Testis (tissue), 2 donors: ENCODE results near the gene IGHMBP2.

Source experiments
- CTCF ChIP-seq, 3 experiments: fragments of 450-650 bp in 2 of 3; fragments of 200-600 bp in 1 of 3; sonication (generic) in 1 of 3; IDR thresholded peaks; one replicate each; pipeline ENCODE4 v1.5.1; 2016 to 2019; ENCODE audit warnings: antibody characterized with exemption in 3 of 3, mild to moderate bottlenecking in 2 of 3, moderate library complexity in 1 of 3
- POLR2A ChIP-seq: fragments of 450-650 bp; IDR thresholded peaks from one replicate; pipeline ENCODE4 v1.6.1; 2017; ENCODE audit warnings: antibody characterized with exemption, mild to moderate bottlenecking, moderate library complexity

GRCh38 chr11:68973219-68973618 lies 69.5 kb downstream of the IGHMBP2 start:
- no peak for TF ChIP-seq CTCF (IDR thresholded peaks at IDR 0.05)
- no peak for TF ChIP-seq POLR2A
